ENCODE measurements around the gene TRPM8.

DNA sequence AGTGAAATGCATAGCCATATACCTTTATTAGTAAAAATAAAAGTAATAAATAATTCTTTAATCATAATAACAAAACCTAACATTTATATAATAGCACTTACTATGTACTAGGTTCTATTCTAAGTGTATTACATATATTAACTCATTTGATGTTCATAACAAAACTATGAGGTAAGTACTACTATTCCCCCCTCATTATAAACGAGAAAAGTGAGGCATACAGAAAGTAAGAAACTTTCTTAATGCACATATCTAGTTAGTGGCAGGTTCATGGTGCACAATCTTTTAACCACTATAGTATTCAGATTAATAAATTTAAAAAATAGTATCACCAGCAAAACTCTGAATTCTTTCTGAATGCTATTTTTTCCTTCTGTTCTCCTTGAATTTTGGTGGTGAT, 27.5 kb downstream of the TRPM8 start:
- TF ChIP-seq ZNF274 (IDR thresholded peaks at IDR 0.05; ENCODE audit: low read depth, low read length): no peak
- TF ChIP-seq YY1 (IDR thresholded peaks at IDR 0.05; ENCODE audit: insufficient read depth, insufficient read length): no peak

All from NT2/D1 (cell line).